Measurements from ENCODE around the gene OSBPL2. TPM values are rescaled to one million over a fixed set of nuclear protein-coding genes. Genes with fewer than 3 reads are reported as not detected.

Gene OSBPL2
- total RNA-seq: 74.3 and 76.6 TPM in 2 replicates
- 34.3 TPM for total RNA-seq (2013)
- 28.1 and 53.3 TPM in 2 replicates for polyA plus RNA-seq
- polyA minus RNA-seq: 26.0 and 48.4 TPM in 2 replicates

- H3K79me2 ChIP-seq (ENCODE audit: control insufficient read depth, insufficient read depth, low read length): peaks cover 58% of the 10 kb centered on the region
- H3K4me2 ChIP-seq (replicated peaks; ENCODE audit: low read depth, low read length, poor library complexity, severe bottlenecking): peak within 1 kb of the TSS; percentile 95
- H4K20me1 ChIP-seq (ENCODE audit: control insufficient read depth, insufficient read depth, low read length, poor library complexity, severe bottlenecking): peaks cover 43% of the 10 kb centered on the region
- peaks cover 0 to 13% of the 10 kb centered on the region in 2 experiments for H3K36me3 ChIP-seq (replicated peaks in 1 of 2; ENCODE audit: control extremely low read depth in 1 of 2, control insufficient read depth in 1 of 2, extremely low read depth in 1 of 2, insufficient read depth in 2 of 2, low read length in 1 of 2)
- CTCF ChIA-PET: interaction anchor here (0.5 to 1.3 kb wide), 4 partner anchors 145 to 1733 kb away, joined by 3 to 4 read pairs (median 4); no protein-coding TSS in a partner anchor
- peak within 1 kb of the TSS; percentile 90 for H3K4me3 Mint-ChIP-seq
- DNase-seq: peak; percentile 100
- WGBS (ENCODE audit: insufficient coverage): under 1% methylated on average over 54 of the region's 55 CpGs
- H3K27me3 ChIP-seq (replicated peaks in 1 of 4; ENCODE audit: control extremely low read depth in 1 of 4, control insufficient read depth in 3 of 4, insufficient read depth in 4 of 4, low read length in 3 of 4): peaks cover 0 to 17% (median 1%) of the 10 kb centered on the region in 4 experiments
- peak within 1 kb of the TSS; percentile 74 for H3K9ac ChIP-seq (ENCODE audit: low read length)
- POLR2A ChIA-PET: interaction anchor here (0.5 kb wide), 1 partner anchor 149 kb away, joined by 5 read pairs; the partner anchor contains the start of gene RPS21
- peak within 1 kb of the TSS; percentile 43 to 83 for H3K27ac ChIP-seq (ENCODE audit: low read length in 2 of 2)
- peak within 1 kb of the TSS; percentile 46 to 74 (median 60) for H3K4me3 ChIP-seq (ENCODE audit: control extremely low read depth in 1 of 5, extremely low read depth in 1 of 5, insufficient read depth in 1 of 5, low read depth in 2 of 5, low read length in 4 of 5)
- H3K4me1 ChIP-seq (ENCODE audit: control insufficient read depth in 2 of 2, insufficient read depth in 2 of 2, low read length in 2 of 2): peaks cover 17 to 22% of the 10 kb centered on the region in 2 donors
- H3K27ac Mint-ChIP-seq: peak within 1 kb of the TSS; percentile 96
- peak; percentile 98 for ATAC-seq (ENCODE audit: low read depth)
- peaks cover 0 to 19% (median 5%) of the 10 kb centered on the region in 3 donors for H3K9me3 ChIP-seq (ENCODE audit: control extremely low read depth in 1 of 3, control insufficient read depth in 2 of 3, insufficient read depth in 1 of 3, low read length in 2 of 3)
- peaks cover 30% of the 10 kb centered on the region for H3K4me1 Mint-ChIP-seq
- intact Hi-C loops (cut with micrococcal nuclease): loop anchor here (1.0 to 5.0 kb wide), 11 partner anchors 18 to 714 kb away; partner anchors contain the start of genes ADRM1, CABLES2, HRH3 and LSM14B
- H3K9me3 Mint-ChIP-seq (ENCODE audit: insufficient read depth): no peaks in the 10 kb centered on the region
- TF ChIP-seq CTCF (IDR thresholded peaks at IDR 0.05) (no peak), EZH2 (IDR thresholded peaks at IDR 0.05; ENCODE audit: borderline replicate concordance, insufficient read depth, low read depth, low read length, poor library complexity, severe bottlenecking) (no peak)
- peak within 1 kb of the TSS; percentile 81 for H2AFZ ChIP-seq (ENCODE audit: insufficient read depth, low read depth, low read length, poor library complexity, severe bottlenecking)
- peaks cover 7% of the 10 kb centered on the region for H3K27me3 Mint-ChIP-seq
Observed at GRCh38 chr20:62237801-62238568, at the start of gene OSBPL2. Gene OSBPL2 (plus strand): TSS chr20:62238521. CDS start chr20:62256185, 17,664 bp downstream.
